ENCODE results near the gene EHMT2. TPM values are rescaled to one million over a fixed set of nuclear protein-coding genes. Genes with fewer than 3 reads are reported as not detected.
A peak's percentile ranks its signal among the peaks of the same experiment; 100 is the strongest.

The EHMT2 gene
- total RNA-seq, 1 experiment from 2014 or later = 137 TPM

- DNase-seq (ENCODE audit: low spot score) (no peak), ATAC-seq (no peak)
- H3K36me3 Mint-ChIP-seq = peaks cover 17% of the 10 kb centered on the region
- no peaks in the 10 kb centered on the region for H3K9me3 Mint-ChIP-seq
- H3K27ac Mint-ChIP-seq = no peak overlapping the region
- H3K4me1 Mint-ChIP-seq = peaks cover 18% of the 10 kb centered on the region
- ChIA-PET POLR2A (interaction anchor here (1.2 to 1.7 kb wide), 3 partner anchors 17 to 62 kb away, joined by 3 to 10 read pairs (median 6); partner anchors contain the start of genes HSPA1A, HSPA1L and LSM2), CTCF (interaction anchor here (0.8 to 2.9 kb wide), 16 partner anchors 16 to 151 kb away, joined by 3 to 22 read pairs (median 8); partner anchors contain the start of genes CLIC1, DDAH2, HSPA1A and HSPA1L)
- no peaks in the 10 kb centered on the region for H3K27me3 Mint-ChIP-seq (ENCODE audit: low read depth)
- peak overlapping the region; percentile 98 for H3K4me3 Mint-ChIP-seq
- TF ChIP-seq EMX1 (CRISPR knock-in tag; IDR thresholded peaks at IDR 0.05) = no peak
- no peak for TF ChIP-seq ARID4B (CRISPR knock-in tag; IDR thresholded peaks at IDR 0.05; ENCODE audit: borderline replicate concordance)
- TF ChIP-seq ZNF317 (CRISPR knock-in tag; IDR thresholded peaks at IDR 0.05; ENCODE audit: borderline replicate concordance, low read depth) = no peak
- TF ChIP-seq SP1 (CRISPR knock-in tag; conservative IDR thresholded peaks at IDR 0.05) = no peak
- no peak for TF ChIP-seq ELF4 (CRISPR knock-in tag; IDR thresholded peaks at IDR 0.05; ENCODE audit: low read depth)
- TF ChIP-seq HMGA2 (CRISPR knock-in tag; IDR thresholded peaks at IDR 0.05) = no peak
- TF ChIP-seq TP53 (CRISPR knock-in tag; IDR thresholded peaks at IDR 0.05) = no peak
- TF ChIP-seq ESRRA (CRISPR knock-in tag; IDR thresholded peaks at IDR 0.05; ENCODE audit: borderline replicate concordance) = no peak
- TF ChIP-seq ZNF425 (CRISPR knock-in tag; conservative IDR thresholded peaks at IDR 0.05) = no peak
- TF ChIP-seq NR1H2 (CRISPR knock-in tag; IDR thresholded peaks at IDR 0.05) = no peak
- no peak for TF ChIP-seq AR (CRISPR knock-in tag; IDR thresholded peaks at IDR 0.05)
- no peak for TF ChIP-seq CDX4 (CRISPR knock-in tag; IDR thresholded peaks at IDR 0.05; ENCODE audit: borderline replicate concordance)
- no peak for TF ChIP-seq ZNF423 (CRISPR knock-in tag; IDR thresholded peaks at IDR 0.05)
- TF ChIP-seq ZNF416 (CRISPR knock-in tag; IDR thresholded peaks at IDR 0.05) = no peak
- no peak for TF ChIP-seq FOXK1 (CRISPR knock-in tag; IDR thresholded peaks at IDR 0.05)
- no peak for TF ChIP-seq ZNF532 (CRISPR knock-in tag; IDR thresholded peaks at IDR 0.05; ENCODE audit: borderline replicate concordance)
- no peak for TF ChIP-seq ZNF281 (CRISPR knock-in tag; IDR thresholded peaks at IDR 0.05)
Measured at GRCh38 chr6:31831350-31832215, 65.9 kb downstream of the EHMT2 start.

Measured in WTC11 (cell line).